GM11168 (cell line): ENCODE measurements around the gene GRK4.
"Not testable (repeated sequence)": the region's sequence is repeated elsewhere in the genome, so short reads cannot be mapped to it uniquely, and the experiment has no call there.

Experiments
- in situ Hi-C: fragments of 300-500 bp; cut with MboI; formaldehyde crosslinking; loops from one replicate; pipeline ENCODE4 v1.12.0; 2022; ENCODE audit warnings: low sequenced_read_pairs; ENCODE audit not compliant: unreplicated experiment

Gene GRK4

GRCh38 chr4:2963175-2963965 lies at the start of gene GRK4, which contains the start of gene NOP14:
Gene GRK4, plus strand, starts transcription at chr4:2963571. Its CDS starts 500 bp downstream, at chr4:2964071.
Gene NOP14, minus strand, starts transcription at chr4:2963406. Its CDS starts 87 bp downstream, at chr4:2963319.
- in situ Hi-C loops: no loop called here

DNA sequence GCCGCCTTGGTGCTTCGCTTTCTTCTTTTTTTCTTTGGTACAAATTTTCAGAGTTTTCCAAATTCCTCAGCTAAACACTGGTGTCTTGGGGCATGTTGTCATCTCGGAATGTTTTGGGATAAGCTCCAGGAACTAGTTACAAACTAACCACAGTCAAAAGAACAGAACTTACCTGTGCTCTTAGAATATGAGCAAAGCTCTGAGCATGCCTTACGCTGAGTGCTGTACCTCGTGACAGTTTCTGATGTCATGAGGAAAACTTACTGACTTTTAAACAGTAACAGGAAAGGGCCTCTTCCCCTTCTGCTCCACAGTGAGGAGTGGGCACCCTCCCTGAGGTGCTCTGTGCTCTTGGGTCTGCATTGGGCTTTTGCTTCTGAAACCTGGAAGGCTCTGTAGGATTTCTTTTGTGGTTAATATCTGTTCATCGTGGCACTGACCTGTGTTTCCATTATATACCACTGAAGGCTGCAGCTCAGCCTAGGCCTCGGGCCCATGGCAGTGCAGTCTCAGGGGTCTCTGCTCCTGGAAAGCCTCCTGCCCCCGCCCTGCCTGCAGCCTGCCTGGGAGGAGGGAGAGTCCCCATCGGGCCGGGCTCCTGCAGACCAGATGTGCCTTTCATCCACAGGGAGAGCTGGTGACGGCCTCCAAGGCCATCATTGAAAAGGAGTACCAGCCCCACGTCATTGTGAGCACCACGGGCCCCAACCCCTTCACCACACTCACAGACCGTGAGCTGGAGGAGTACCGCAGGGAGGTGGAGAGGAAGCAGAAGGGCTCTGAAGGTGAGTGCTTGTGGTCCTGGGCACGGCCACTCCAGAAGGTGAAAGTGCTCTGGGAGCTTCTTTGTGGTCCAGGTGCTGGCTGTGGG lies 48.9 kb upstream of the GRK4 start:
- in situ Hi-C loops: no loop called here

- in situ Hi-C loops: no loop called here
Measured at GRCh38 chr4:2915789-2916188, 47.6 kb upstream of the GRK4 start.

DNA sequence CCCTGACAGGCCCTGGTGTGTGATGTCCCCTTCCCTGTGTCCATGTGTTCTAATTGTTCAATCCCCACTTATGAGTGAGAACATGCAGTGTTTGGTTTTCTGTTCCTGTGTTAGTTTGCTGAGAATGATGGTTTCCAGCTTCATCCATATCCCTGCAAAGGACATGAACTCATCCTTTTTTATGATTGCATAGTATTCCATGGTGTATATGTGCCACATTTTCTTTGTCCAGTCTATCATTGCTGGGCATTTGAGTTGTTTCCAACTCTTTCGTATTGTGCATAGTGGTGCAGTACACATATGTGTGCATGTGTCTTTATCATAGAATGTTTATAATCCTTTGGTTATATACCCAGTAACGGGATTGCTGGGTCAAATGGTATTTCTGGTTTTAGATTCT lies 46.7 kb upstream of the GRK4 start:
- in situ Hi-C loops: not testable (repeated sequence)

DNA sequence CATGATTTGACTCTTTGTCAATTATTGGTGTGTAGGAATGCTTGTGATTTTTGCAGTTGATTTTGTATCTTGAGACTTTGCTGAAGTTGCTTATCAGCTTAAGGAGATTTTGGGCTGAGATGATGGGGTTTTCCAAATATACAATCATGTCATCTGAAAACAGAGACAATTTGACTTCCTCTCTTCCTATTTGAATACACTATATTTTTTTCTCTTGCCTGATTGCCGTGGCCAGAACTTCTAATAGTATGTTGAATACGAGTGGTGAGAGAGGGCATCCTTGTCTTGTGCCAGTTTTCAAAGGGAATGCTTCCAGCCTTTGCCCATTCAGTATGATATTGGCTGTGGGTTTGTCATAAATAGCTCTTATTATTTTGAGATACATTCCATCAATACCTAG lies 45.1 kb upstream of the GRK4 start:
- in situ Hi-C loops: not testable (repeated sequence)

DNA sequence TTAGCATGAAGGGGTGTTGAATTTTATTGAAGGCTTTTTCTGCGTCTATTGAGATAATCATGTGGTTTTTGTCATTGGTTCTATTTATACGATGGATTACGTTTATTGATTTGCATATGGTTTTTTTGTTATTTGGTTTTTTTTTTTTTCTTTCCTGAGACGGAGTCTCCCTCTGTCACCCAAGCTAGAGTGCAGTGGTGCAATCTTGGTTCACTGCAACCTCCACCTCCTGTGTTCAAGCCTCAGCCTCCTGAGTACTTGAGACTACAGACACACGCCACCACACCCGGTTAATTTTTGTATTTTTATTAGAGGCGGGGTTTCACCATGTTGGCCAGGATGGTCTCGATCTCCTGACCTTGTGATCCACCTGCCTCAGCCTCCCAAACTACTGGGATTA lies 44.7 kb upstream of the GRK4 start:
- in situ Hi-C loops: not testable (repeated sequence)

DNA sequence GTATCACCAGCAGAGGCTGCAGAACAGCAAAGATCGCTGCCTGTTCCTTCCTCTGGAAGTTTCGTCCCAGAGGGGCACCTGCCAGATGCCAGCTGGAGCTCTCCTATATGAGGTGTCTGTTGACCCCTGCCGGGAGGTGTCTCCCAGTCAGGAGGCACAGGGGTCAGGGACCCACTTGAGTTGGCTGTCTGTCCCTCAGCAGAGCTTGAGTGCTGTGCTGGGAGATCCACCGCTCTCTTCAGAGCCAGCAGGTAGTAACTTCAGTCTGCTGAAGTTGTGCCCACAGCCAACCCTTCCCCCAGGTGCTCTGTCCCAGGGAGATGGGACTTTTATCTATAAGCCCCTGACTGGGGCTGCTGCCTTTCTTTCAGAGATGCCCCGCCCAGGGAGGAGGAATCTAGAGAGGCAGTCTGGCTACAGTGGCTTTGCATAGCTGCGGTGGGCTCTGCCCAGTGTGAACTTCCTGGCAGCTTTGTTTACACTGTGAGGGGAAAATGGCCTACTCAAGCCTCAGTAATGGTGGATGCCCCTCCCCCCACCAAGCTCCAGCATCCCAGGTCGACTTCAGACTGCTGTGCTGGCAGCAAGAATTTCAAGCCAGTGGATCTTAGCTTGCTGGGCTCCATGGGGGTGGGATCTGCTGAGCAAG lies 40.8 kb upstream of the GRK4 start:
- in situ Hi-C loops: not testable (repeated sequence)

DNA sequence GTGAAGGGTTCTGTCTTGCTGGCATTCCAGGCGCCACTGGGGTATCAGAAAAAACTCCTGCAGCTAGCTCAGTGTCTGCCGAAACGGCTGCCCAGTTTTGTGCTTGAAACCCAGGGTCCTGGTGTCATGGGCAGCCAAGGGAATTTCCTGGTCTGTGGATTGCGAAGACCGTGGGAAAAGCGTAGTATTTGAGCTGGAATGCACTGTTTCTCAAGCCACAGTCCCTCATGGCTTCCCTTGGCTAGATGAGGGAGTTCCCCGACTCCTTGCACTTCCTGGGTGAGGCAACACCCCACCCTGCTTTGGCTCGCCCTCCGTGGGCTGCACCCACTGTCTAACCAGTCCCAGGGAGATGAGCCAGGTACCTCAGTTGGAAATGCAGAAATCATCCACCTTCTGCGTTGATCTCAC lies 40.2 kb upstream of the GRK4 start:
- in situ Hi-C loops: no loop called here

DNA sequence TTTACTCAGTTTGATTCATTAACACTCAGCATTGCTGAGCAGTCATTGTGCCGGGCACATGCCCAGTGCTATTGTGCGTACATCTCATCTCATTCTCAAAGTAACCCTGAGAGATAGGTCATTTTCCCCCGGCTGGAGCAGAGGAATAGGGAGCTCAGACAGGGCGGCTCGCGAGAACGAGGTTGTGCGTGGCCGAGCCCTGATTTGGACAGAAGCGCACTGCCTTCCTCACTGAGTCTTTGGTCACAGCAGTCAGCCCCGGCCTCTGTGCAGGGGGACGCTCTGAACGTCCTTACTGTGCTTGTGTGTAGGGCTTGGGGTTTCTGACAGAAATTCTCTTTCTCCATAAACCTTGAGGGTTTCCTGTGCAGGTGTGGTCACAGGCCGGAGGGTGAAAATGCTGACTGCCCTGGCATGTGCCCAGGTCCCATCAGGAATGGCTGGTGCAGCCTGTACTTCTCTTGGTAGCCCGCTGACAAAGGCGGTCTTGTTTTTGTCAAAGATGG lies 39.6 kb upstream of the GRK4 start:
- in situ Hi-C loops: no loop called here

GRCh38 chr4:2924286-2924685 lies 39.1 kb upstream of the GRK4 start:
- in situ Hi-C loops: no loop called here

GRCh38 chr4:2924765-2925301 lies 38.5 kb upstream of the GRK4 start:
- in situ Hi-C loops: loop anchor here (5.0 kb wide), 1 partner anchor 168 kb away; the partner anchor contains the start of gene TNIP2

GRCh38 chr4:2925496-2925895 lies 37.9 kb upstream of the GRK4 start:
- in situ Hi-C loops: loop anchor here (5.0 kb wide), 1 partner anchor 168 kb away; the partner anchor contains the start of gene TNIP2

GRCh38 chr4:2925931-2926860 lies 37.2 kb upstream of the GRK4 start:
- in situ Hi-C loops: loop anchor here (5.0 kb wide), 1 partner anchor 169 kb away; the partner anchor contains the start of gene TNIP2

GRCh38 chr4:2927016-2927695 lies 36.2 kb upstream of the GRK4 start:
- in situ Hi-C loops: loop anchor here (5.0 kb wide), 1 partner anchor 170 kb away; the partner anchor contains the start of gene TNIP2

GRCh38 chr4:2927696-2928075 lies 35.7 kb upstream of the GRK4 start:
- in situ Hi-C loops: loop anchor here (5.0 kb wide), 1 partner anchor 170 kb away; the partner anchor contains the start of gene TNIP2

- in situ Hi-C loops: loop anchor here (5.0 kb wide), 1 partner anchor 171 kb away; the partner anchor contains the start of gene TNIP2
Measured at GRCh38 chr4:2928242-2929176, 34.9 kb upstream of the GRK4 start.

DNA sequence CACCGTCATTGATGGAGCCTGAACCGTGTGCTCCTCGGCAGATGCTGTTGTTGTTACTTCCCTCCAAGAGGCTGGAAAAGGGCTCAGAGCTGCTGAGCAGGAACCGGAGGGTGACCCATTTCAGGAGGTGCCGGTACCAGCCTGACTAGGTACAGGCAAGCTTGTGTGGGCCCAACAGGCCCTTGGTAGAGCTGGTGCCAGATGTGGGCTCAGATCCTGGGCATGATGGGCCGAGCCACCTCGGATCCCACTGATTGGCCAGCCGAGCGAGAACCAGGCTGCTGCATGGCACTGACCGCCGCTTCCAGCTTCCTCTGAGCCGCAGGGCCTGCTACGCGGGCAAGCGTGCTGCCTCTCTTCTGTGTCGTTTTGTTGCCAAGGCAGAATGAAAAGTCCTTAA lies 33.9 kb upstream of the GRK4 start:
- in situ Hi-C loops: loop anchor here (5.0 kb wide), 1 partner anchor 172 kb away; the partner anchor contains the start of gene TNIP2
